ENCODE data around the gene MKNK1. TPM values are rescaled to one million over a fixed set of nuclear protein-coding genes. Genes with fewer than 3 reads are reported as not detected.

MKNK1 gene
- total RNA-seq, 4 donors from 2014 or later: 4.9 to 53.0 (median 24.3) TPM

- no peak for TF ChIP-seq POLR2A (IDR thresholded peaks at IDR 0.05)
- TF ChIP-seq, protein P1, sequence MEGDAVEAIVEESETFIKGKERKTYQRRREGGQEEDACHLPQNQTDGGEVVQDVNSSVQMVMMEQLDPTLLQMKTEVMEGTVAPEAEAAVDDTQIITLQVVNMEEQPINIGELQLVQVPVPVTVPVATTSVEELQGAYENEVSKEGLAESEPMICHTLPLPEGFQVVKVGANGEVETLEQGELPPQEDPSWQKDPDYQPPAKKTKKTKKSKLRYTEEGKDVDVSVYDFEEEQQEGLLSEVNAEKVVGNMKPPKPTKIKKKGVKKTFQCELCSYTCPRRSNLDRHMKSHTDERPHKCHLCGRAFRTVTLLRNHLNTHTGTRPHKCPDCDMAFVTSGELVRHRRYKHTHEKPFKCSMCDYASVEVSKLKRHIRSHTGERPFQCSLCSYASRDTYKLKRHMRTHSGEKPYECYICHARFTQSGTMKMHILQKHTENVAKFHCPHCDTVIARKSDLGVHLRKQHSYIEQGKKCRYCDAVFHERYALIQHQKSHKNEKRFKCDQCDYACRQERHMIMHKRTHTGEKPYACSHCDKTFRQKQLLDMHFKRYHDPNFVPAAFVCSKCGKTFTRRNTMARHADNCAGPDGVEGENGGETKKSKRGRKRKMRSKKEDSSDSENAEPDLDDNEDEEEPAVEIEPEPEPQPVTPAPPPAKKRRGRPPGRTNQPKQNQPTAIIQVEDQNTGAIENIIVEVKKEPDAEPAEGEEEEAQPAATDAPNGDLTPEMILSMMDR (IDR thresholded peaks at IDR 0.05): no peak
- Histone ChIP-seq H3K27me3 (no peaks in the 10 kb centered on the region), H3K36me3 (no peaks in the 10 kb centered on the region), H3K27ac (no peak overlapping the region), H3K4me3 (no peak overlapping the region), H3K4me1 (no peaks in the 10 kb centered on the region), H3K9me3 (no peaks in the 10 kb centered on the region)
- intact Hi-C loops (cut with DNase I; ENCODE audit: low total_unique reads): no loop called here
- DNase-seq: no peak
These were observed 28.3 kb downstream of the MKNK1 start for GRCh38 chr1:46575778-46576177.

DNA sequence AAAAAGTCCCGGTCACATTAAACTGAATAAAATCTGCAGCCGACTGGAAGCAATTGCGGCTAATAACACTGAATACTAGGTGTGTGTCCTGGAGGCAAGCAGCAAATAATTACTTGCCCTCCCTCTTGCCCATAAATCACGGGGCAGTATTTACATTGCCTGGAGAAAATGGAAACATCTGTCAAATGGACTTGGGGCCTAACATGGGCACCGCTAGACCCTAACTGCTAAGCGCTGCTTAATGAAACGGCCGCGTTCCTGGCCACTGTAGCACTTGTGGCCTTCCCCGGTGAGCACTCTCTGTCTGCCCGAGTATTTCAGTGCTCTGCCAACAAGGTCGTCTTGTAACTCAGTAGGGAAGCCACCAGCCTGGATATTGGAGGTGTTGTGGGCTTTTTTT, 28.8 kb downstream of the MKNK1 start:
- no peak overlapping the region for H3K4me3 ChIP-seq
- no peak overlapping the region for H3K27ac ChIP-seq
- intact Hi-C loops (cut with DNase I; ENCODE audit: low total_unique reads): no loop called here
- TF ChIP-seq, protein P1 (IDR thresholded peaks at IDR 0.05): no peak
- TF ChIP-seq POLR2A (IDR thresholded peaks at IDR 0.05): no peak
- H3K36me3 ChIP-seq: no peaks in the 10 kb centered on the region
- DNase-seq: no peak
- no peaks in the 10 kb centered on the region for H3K27me3 ChIP-seq
- H3K4me1 ChIP-seq: no peaks in the 10 kb centered on the region
- H3K9me3 ChIP-seq: no peaks in the 10 kb centered on the region

DNA sequence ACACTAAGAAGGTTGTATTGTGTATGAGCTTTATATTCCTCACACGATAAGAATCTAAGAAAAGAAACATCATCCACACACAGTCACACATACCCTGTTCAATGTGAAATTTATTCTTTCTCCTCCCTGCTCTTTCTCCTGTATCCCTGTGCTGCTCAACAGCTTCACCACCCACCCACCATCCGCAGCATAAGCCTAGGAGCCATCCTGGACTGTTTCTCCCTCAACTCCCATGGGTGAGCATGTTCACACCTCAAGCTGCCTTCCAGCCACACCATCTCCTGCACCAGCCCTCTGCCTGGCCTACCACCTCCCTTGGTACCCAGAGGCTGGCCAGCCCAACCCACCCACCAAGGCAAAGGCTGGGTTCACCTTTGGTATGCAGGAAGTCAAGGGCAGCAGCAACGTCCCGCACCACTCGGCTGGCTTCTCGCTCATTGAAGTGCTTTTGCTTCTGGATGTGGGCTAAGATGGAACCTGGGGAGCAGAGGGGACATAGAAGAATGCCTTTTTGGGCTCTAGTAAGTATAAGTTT, 32.3 kb downstream of the MKNK1 start:
- Histone ChIP-seq H3K4me1 (no peaks in the 10 kb centered on the region), H3K27ac (no peak overlapping the region), H3K36me3 (no peaks in the 10 kb centered on the region), H3K27me3 (no peaks in the 10 kb centered on the region), H3K4me3 (no peak overlapping the region), H3K9me3 (no peaks in the 10 kb centered on the region)
- intact Hi-C loops (cut with DNase I; ENCODE audit: low total_unique reads): no loop called here
- TF ChIP-seq, protein P1 (IDR thresholded peaks at IDR 0.05): no peak
- no peak for DNase-seq

DNA sequence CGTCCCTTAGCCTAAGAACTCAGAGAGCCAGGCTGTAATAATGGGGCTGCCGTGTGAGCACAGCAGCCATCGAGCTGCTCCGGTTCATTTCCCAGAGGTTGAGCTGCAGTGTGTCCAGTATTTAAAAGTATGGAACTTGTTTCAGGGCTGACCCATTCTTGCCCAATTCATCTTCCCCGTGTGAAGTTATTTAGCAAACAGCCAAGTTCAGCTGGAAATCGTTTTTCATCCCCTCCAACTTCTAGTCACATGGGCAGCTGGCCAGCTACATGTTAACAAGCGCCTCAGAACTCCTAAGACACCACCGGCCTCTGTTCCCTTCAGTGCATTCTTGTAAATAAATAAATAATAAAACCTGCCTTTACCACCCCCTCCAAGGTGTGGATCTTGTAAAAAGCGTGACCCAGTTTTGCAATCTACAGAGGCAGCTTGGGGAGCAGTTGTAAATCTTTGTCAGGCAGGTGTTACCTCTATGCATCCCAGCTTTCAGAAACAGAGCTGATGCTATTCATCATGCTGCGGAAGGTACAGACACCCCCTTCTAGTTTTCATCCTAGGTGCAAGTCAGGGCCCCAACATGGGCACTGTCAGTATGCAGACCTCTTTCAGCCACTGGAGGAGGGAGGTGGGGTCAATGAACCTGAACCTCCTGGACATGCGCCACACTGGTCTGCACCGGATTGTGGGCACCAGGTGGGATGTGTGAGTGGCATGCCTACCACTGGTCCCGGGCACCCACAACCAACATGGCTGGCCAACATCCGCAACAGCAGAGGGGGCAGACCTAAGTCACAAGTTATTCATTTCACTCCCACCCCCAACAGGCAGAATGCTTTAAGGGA, 34.0 kb downstream of the MKNK1 start:
- intact Hi-C loops (cut with DNase I; ENCODE audit: low total_unique reads): no loop called here
- no peaks in the 10 kb centered on the region for H3K4me1 ChIP-seq
- H3K27ac ChIP-seq: no peak overlapping the region
- H3K36me3 ChIP-seq: no peaks in the 10 kb centered on the region
- TF ChIP-seq, protein P1 (IDR thresholded peaks at IDR 0.05): no peak
- no peak for TF ChIP-seq POLR2A (IDR thresholded peaks at IDR 0.05)
- no peaks in the 10 kb centered on the region for H3K27me3 ChIP-seq
- no peaks in the 10 kb centered on the region for H3K9me3 ChIP-seq
- H3K4me3 ChIP-seq: no peak overlapping the region
- DNase-seq: no peak

DNA sequence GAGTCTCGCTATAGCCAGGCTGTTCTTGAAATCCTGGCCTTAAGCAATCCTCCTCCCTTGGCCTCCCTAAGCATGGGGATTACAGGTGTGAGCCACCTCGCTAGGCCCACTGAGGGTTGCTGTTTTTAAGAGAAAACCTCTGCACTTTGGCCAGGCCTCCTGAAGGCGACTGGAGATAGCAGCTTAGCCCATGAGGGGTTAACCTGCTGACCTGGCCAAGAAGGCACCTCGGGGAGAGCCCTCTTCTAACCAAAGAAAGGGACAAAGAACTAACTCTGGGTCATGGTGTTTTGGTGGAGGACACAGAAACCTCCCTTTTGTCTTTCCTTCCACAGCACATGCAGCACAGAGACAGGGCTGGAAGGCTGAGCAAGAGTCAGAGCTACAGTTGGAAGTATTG, 35.0 kb downstream of the MKNK1 start:
- no peaks in the 10 kb centered on the region for H3K4me1 ChIP-seq
- H3K36me3 ChIP-seq: no peaks in the 10 kb centered on the region
- no peak overlapping the region for H3K27ac ChIP-seq
- intact Hi-C loops (cut with DNase I; ENCODE audit: low total_unique reads): no loop called here
- no peaks in the 10 kb centered on the region for H3K9me3 ChIP-seq
- H3K4me3 ChIP-seq: no peak overlapping the region
- TF ChIP-seq, protein P1 (IDR thresholded peaks at IDR 0.05): no peak
- no peak for TF ChIP-seq POLR2A (IDR thresholded peaks at IDR 0.05)
- no peaks in the 10 kb centered on the region for H3K27me3 ChIP-seq
- no peak for DNase-seq

Measured in uterus (tissue), 4 donors.